DOHH2 (cell line): ENCODE results near the gene DOCK9.

Experiments used
- CTCF ChIP-seq: fragments of 200-600 bp; sonication (generic); IDR thresholded peaks from one replicate; pipeline ENCODE4 v1.5.1; 2014; ENCODE audit warnings: antibody characterized with exemption, mild to moderate bottlenecking, low read depth, low read length; ENCODE audit not compliant: poor library complexity, severe bottlenecking
- EZH2phosphoT487 ChIP-seq: fragments of 200-600 bp; sonication (generic); IDR thresholded peaks from 2 replicates; pipeline ENCODE4 v1.6.1; 2017; ENCODE audit warnings: borderline replicate concordance, mild to moderate bottlenecking, antibody characterized with exemption, low read length, moderate library complexity, mixed read lengths

- TF ChIP-seq CTCF, result no peak
- no peak for TF ChIP-seq EZH2phosphoT487
Observed at GRCh38 chr13:98835156-98835555, 142.7 kb downstream of the DOCK9 start.
